Epithelial cell of esophagus (primary cell): ENCODE measurements around the gene KCTD2.
"Not testable (repeated sequence)": the region's sequence is repeated elsewhere in the genome, so short reads cannot be mapped to it uniquely, and the experiment has no call there.

Experiments
- DNase-seq: peaks from one replicate; pipeline ENCODE4 v3.0.0; 2010; ENCODE audit warnings: low read depth
- H3K4me3 ChIP-seq: 2 replicates; pipeline ENCODE4 v1.5.1; 2011; ENCODE audit warnings: mild to moderate bottlenecking, low read length, control low read depth
- TF ChIP-seq, protein P1 (sequence below): IDR thresholded peaks from 2 replicates; pipeline ENCODE4 v1.5.1; 2011; ENCODE audit warnings: low read depth, mild to moderate bottlenecking, low read length, control low read depth, inconsistent platforms; ENCODE audit not compliant: insufficient read depth; ENCODE audit errors: missing control alignments

KCTD2 gene

DNA sequence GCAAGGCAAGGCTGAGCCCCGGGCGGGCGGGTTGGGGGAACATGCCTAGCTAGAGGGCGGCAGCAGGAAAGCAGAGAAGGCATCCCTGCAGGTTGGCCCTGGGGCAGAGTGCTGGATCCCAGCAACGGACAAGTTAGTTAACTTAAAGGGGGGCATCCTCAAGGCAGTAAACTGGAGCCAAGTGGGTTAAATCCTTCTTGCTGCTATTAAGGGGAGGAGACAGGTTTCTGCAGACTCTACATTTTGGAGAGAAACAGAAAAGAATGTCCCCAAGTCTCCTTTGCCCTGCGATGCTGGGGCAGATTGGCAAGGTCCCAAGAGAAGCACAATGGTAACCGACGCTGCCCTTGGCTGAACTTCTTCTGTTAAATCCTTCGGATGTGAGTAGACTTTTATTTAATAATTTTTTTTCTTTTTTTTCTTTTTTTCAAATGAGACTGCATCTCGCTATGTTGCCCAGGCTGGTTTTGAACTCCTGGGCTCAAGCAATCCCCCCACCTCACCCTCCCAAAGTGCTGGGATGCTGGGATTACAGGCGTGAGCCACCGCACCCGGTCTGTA lies 14.2 kb upstream of the KCTD2 start:
- H3K4me3 ChIP-seq = peak overlapping the region; percentile 76
- no peak for DNase-seq
- TF ChIP-seq, protein P1, sequence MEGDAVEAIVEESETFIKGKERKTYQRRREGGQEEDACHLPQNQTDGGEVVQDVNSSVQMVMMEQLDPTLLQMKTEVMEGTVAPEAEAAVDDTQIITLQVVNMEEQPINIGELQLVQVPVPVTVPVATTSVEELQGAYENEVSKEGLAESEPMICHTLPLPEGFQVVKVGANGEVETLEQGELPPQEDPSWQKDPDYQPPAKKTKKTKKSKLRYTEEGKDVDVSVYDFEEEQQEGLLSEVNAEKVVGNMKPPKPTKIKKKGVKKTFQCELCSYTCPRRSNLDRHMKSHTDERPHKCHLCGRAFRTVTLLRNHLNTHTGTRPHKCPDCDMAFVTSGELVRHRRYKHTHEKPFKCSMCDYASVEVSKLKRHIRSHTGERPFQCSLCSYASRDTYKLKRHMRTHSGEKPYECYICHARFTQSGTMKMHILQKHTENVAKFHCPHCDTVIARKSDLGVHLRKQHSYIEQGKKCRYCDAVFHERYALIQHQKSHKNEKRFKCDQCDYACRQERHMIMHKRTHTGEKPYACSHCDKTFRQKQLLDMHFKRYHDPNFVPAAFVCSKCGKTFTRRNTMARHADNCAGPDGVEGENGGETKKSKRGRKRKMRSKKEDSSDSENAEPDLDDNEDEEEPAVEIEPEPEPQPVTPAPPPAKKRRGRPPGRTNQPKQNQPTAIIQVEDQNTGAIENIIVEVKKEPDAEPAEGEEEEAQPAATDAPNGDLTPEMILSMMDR = no peak

DNA sequence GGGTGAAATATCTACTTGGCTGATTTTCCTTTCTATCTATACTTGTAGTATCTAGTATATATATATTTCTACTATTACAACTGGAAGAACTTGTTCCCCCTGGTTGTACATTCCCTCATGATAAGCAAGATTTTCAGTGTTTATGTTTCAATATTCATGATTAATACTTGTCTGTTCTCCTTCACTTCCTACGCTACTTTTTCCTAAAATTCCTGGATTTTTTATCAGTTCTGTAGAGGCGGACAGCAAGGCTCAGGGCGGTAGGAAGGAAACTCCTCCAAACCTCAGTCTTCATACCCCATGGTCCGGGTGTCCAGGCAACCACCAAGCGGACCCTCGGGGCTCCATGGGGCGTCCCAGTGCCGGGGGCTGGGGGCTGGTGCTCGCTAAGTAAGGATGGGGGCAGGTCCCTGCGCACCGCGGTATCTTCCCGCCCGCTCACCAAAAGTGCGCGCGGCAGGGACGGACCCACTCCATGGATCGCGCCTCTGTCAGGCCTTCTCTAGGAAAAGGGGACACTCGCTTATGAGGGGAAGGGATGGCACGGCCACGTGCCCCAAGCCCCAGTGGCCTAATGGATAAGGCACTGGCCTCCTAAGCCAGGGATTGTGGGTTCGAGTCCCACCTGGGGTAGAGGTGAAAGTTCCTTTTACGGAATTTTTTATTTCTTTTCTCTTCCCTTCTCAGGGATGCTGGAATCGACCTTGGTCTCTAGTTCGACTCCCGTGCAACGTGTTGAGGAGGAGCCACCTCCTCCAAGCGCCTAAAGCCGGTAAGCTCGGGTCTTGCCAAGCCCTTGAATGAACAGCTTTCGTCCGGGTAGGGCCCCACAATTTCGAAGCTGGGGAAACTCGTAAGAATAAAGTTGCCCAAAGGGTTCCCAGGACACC lies 13.4 kb upstream of the KCTD2 start:
- peak overlapping the region; percentile 76 for H3K4me3 ChIP-seq
- TF ChIP-seq, protein P1 = no peak
- DNase-seq = peak; percentile 87

GRCh38 chr17:75034236-75034908 lies 12.7 kb upstream of the KCTD2 start:
- peak; percentile 88 for DNase-seq
- TF ChIP-seq, protein P1 = peak; percentile 26
- peak overlapping the region; percentile 76 for H3K4me3 ChIP-seq

GRCh38 chr17:75036643-75037268 lies 10.3 kb upstream of the KCTD2 start:
- DNase-seq = peak; percentile 74
- no peak overlapping the region for H3K4me3 ChIP-seq
- TF ChIP-seq, protein P1 = no peak

DNA sequence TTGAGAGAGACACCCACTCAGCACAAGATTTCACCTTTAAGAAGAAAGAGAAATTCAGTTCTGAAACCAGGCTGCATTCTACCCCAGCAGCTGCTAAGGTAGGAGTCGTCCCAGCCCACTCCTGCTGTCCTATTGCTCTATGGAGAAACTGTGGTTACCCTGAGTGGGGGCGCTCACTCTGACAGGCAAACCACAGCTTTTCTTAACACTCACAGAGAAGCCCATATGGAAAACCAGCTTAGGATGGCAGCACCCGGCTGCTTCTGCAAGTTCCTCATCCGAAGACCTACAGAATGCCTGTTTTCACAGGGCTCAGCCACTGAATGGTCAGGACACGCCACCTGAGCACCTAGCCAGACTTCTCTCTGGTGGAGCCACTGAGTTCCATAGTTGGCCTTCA lies 7.8 kb upstream of the KCTD2 start:
- H3K4me3 ChIP-seq = no peak overlapping the region
- TF ChIP-seq, protein P1 = no peak

DNA sequence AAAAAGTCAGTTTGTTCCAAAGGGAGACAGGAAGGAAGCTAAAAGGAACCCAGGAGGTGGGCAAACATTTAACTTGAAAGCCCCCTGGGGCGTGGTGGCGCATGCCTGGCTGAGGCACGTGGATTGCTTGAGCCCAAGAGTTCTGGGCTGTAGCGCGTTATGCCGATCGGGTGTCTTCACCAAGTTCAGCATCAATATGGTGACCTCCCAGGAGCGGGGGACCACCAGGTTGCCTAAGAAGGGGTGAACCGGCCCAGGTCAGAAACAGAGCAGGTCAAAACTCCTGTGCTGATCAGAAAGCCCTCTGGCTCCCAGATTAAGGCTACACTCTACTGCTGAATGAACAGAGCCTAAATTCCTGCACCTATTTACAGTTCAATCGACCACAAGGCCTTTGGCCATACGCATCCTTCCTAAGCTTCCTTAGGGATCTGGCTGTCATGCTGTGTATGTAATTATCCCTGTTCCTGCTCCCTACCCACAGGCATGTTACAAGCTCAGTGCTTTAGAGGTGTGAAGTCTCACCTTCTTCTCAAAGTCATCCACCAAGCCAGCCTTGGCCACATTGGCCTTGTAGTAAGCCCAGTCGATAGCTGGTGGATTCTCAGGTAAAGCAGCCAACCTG lies 5.3 kb upstream of the KCTD2 start:
- TF ChIP-seq, protein P1 = no peak
- no peak for DNase-seq
- no peak overlapping the region for H3K4me3 ChIP-seq

More for the DNA sequence above, 7.8 kb upstream of the KCTD2 start:
- DNase-seq = no peak

DNA sequence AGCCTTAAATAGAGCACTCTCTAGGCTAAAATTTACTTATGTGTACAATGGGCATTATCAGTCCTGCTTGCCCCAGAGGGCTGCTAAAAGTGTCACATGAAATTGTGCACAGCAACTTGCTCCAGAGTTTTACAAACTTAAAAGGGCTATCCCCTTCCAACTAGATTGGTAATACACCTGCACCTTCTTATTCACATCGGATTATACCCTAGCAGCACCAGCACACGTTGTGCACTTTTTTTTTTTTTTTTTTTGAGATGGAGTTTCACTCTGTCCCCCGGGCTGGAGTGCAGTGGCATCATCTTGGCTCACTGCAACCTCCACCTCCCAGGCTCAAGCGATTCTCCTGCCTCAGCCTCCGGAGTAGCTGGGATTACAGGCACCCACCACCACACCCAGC lies 3.2 kb upstream of the KCTD2 start:
- H3K4me3 ChIP-seq, DNase-seq: not testable (repeated sequence)
